Measurements from ENCODE around the gene ABHD3. TPM values are rescaled to one million over a fixed set of nuclear protein-coding genes. Genes with fewer than 3 reads are reported as not detected.
"Not testable (repeated sequence)": the region's sequence is repeated elsewhere in the genome, so short reads cannot be mapped to it uniquely, and the experiment has no call there.

The ABHD3 gene
- total and polyA plus RNA-seq, 5 donors from 2014 or later, result 37.7 to 57.1 (median 46.3) TPM

DNA sequence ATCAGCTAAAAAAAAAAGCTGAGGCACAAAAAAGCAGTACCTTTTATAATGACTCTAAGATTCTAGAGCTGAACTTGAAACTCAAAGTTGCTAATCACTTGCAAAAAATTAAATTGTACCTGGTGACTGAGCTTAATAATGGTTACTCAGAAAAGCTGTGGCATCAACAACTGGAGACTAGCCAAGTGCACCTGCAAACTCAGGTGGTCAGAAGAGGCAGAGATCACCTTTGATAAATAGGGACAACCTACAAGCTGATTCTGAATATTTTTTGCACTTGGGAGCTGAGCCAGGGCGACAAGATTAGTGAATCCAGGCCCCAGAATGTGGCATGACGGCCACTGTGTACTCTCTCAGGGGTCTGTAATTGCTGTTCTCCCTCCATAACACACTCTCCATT lies 3.0 kb downstream of the ABHD3 start:
- Mint-ChIP-seq H3K9me3 (no peaks in the 10 kb centered on the region), H3K4me3 (peak overlapping the region in 2 of 4 donors; percentile 15 to 99), H3K36me3 (peaks cover 9% of the 10 kb centered on the region), H3K27ac (no peak overlapping the region), H3K27me3 (no peaks in the 10 kb centered on the region), H3K4me1 (peaks cover 17 to 44% (median 32%) of the 10 kb centered on the region in 4 donors)
- DNase-seq (no peak), ATAC-seq (ENCODE audit: low read depth in 2 of 2) (no peak)
- Histone ChIP-seq H3K4me1 (ENCODE audit: control insufficient read depth, insufficient read depth, low read length, poor library complexity, severe bottlenecking) (peaks cover 24% of the 10 kb centered on the region), H3K27me3 (ENCODE audit: control insufficient read depth, insufficient read depth, low read length) (no peaks in the 10 kb centered on the region), H3K27ac (ENCODE audit: insufficient read depth, low read length, poor library complexity, severe bottlenecking) (no peak overlapping the region), H3K36me3 (ENCODE audit: control insufficient read depth, insufficient read depth, low read length) (peaks cover 27% of the 10 kb centered on the region), H3K4me3 (ENCODE audit: low read depth, low read length) (no peak overlapping the region), H3K9me3 (ENCODE audit: control insufficient read depth in 2 of 2, low read length in 2 of 2) (no peaks in the 10 kb centered on the region)

GRCh38 chr18:21700528-21701075 lies 4.0 kb downstream of the ABHD3 start:
- H3K36me3 ChIP-seq (ENCODE audit: control insufficient read depth, insufficient read depth, low read length), result peaks cover 27% of the 10 kb centered on the region
- H3K4me3 Mint-ChIP-seq, result peak overlapping the region in 2 of 4 donors; percentile 41 to 61
- H3K4me3 ChIP-seq (ENCODE audit: low read depth, low read length), result no peak overlapping the region
- H3K27me3 Mint-ChIP-seq, result no peaks in the 10 kb centered on the region
- H3K27ac Mint-ChIP-seq, result no peak overlapping the region
- DNase-seq (no peak), ATAC-seq (ENCODE audit: low read depth in 2 of 2) (no peak)
- H3K4me1 Mint-ChIP-seq, result peaks cover 20 to 40% (median 29%) of the 10 kb centered on the region in 4 donors
- H3K27ac ChIP-seq (ENCODE audit: insufficient read depth, low read length, poor library complexity, severe bottlenecking), result no peak overlapping the region
- H3K9me3 ChIP-seq (ENCODE audit: control insufficient read depth in 2 of 2, low read length in 2 of 2), result no peaks in the 10 kb centered on the region
- H3K27me3 ChIP-seq (ENCODE audit: control insufficient read depth, insufficient read depth, low read length), result no peaks in the 10 kb centered on the region
- peaks cover 11% of the 10 kb centered on the region for H3K36me3 Mint-ChIP-seq
- peaks cover 23% of the 10 kb centered on the region for H3K4me1 ChIP-seq (ENCODE audit: control insufficient read depth, insufficient read depth, low read length, poor library complexity, severe bottlenecking)
- H3K9me3 Mint-ChIP-seq, result no peaks in the 10 kb centered on the region

- DNase-seq, result no peak
- Mint-ChIP-seq H3K36me3 (peaks cover 51% of the 10 kb centered on the region), H3K4me3 (no peak overlapping the region), H3K9me3 (peaks cover 2 to 8% (median 4%) of the 10 kb centered on the region in 7 donors), H3K27ac (peak overlapping the region in 1 of 3 donors; percentile 5), H3K27me3 (no peaks in the 10 kb centered on the region), H3K4me1 (peaks cover 21 to 29% (median 25%) of the 10 kb centered on the region in 4 donors)
- H3K9me3 ChIP-seq (ENCODE audit: control insufficient read depth in 2 of 2, low read length in 2 of 2), result peaks cover 5 to 8% of the 10 kb centered on the region in 2 experiments
- H3K36me3 ChIP-seq (ENCODE audit: control insufficient read depth, insufficient read depth, low read length), result peaks cover 37% of the 10 kb centered on the region
- H3K27ac ChIP-seq (ENCODE audit: insufficient read depth, low read length, poor library complexity, severe bottlenecking), result no peak overlapping the region
- H3K4me3 ChIP-seq (ENCODE audit: low read depth, low read length), result no peak overlapping the region
- no peak for ATAC-seq (ENCODE audit: low read depth in 2 of 2)
- no peaks in the 10 kb centered on the region for H3K4me1 ChIP-seq (ENCODE audit: control insufficient read depth, insufficient read depth, low read length, poor library complexity, severe bottlenecking)
- H3K27me3 ChIP-seq (ENCODE audit: control insufficient read depth, insufficient read depth, low read length), result no peaks in the 10 kb centered on the region
Measured at GRCh38 chr18:21693322-21693721, 11.3 kb downstream of the ABHD3 start.

DNA sequence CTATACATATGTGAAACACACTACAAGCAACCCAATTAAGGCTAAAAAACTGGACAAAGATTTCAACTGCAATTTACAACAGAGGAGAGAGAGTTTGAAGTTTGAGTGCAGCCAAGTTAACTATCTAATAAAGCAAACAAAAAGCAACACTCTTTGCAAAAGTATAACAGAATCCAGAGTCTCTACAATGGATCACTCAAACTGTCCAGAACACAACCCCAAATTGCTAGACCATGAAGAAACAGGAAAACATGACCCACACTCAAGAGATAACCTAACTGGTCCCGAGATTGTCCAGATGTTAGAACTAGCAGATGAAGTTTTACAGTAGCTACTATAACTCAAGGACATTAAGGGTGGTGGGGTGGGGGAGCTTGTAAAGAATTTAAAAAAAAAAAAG lies 14.8 kb downstream of the ABHD3 start:
- H3K9me3 ChIP-seq (ENCODE audit: control insufficient read depth in 2 of 2, low read length in 2 of 2), result peaks cover 5 to 8% of the 10 kb centered on the region in 2 experiments
- peaks cover under 1% of the 10 kb centered on the region for H3K4me1 ChIP-seq (ENCODE audit: control insufficient read depth, insufficient read depth, low read length, poor library complexity, severe bottlenecking)
- H3K27ac ChIP-seq (ENCODE audit: insufficient read depth, low read length, poor library complexity, severe bottlenecking), result no peak overlapping the region
- Mint-ChIP-seq H3K4me3 (no peak overlapping the region), H3K27me3 (no peaks in the 10 kb centered on the region), H3K36me3 (peaks cover 42% of the 10 kb centered on the region), H3K9me3 (peaks cover 2 to 8% (median 4%) of the 10 kb centered on the region in 7 donors), H3K4me1 (peaks cover 17 to 49% (median 30%) of the 10 kb centered on the region in 4 donors), H3K27ac (peak overlapping the region in 1 of 3 donors; percentile 16)
- H3K27me3 ChIP-seq (ENCODE audit: control insufficient read depth, insufficient read depth, low read length), result no peaks in the 10 kb centered on the region
- peaks cover 43% of the 10 kb centered on the region for H3K36me3 ChIP-seq (ENCODE audit: control insufficient read depth, insufficient read depth, low read length)
- H3K4me3 ChIP-seq (ENCODE audit: low read depth, low read length), result no peak overlapping the region
- ATAC-seq (ENCODE audit: low read depth in 2 of 2), result no peak
- DNase-seq, result no peak

DNA sequence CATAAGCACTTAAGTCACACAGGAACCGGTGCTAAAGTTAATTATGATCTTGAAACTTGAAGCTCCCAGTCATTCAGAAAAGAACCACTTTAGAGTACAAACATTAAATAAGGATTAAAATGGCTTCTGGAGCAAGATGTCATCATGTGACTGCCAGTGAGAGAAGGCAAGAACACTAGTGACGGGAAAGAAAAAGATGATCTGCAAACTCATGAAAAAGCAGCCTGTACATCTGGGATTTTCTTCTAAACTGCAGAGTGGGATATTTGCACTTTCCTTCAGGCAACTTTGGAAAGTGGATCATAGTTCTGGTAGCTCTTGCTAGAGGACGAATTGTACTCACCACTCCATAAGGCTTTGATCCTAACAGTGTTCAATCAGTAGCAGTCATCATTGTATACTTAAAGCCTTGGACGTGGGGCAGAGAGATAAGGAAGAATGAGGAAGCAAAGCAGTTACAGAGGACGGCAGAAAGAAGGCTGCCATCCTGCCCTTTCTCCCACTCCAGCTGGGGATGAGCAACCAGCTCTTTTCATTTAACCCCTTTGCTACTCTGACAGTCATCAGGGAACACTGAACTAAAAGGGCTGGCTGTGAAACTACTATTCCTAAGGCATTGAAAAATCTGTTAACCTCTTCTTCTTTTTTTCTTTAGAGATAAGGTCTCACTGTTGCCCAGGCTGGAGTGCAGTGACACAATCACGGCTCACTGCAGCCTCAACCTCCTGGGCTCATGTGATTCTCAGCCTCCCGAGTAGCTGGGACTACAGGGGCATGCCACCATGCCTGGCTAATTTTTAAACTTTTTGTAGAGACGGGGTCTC lies 18.1 kb downstream of the ABHD3 start:
- Histone ChIP-seq H3K4me3 (ENCODE audit: low read depth, low read length) (no peak overlapping the region), H3K9me3 (ENCODE audit: control insufficient read depth in 2 of 2, low read length in 2 of 2) (peaks cover 5 to 8% of the 10 kb centered on the region in 2 experiments), H3K4me1 (ENCODE audit: control insufficient read depth, insufficient read depth, low read length, poor library complexity, severe bottlenecking) (peaks cover 16% of the 10 kb centered on the region), H3K36me3 (ENCODE audit: control insufficient read depth, insufficient read depth, low read length) (peaks cover 25% of the 10 kb centered on the region), H3K27me3 (ENCODE audit: control insufficient read depth, insufficient read depth, low read length) (no peaks in the 10 kb centered on the region), H3K27ac (ENCODE audit: insufficient read depth, low read length, poor library complexity, severe bottlenecking) (no peak overlapping the region)
- H3K27me3 Mint-ChIP-seq, result no peaks in the 10 kb centered on the region
- H3K27ac Mint-ChIP-seq, result peak overlapping the region; percentile 76 to 93 (median 78)
- peaks cover under 1 to 8% (median 4%) of the 10 kb centered on the region in 7 donors for H3K9me3 Mint-ChIP-seq
- peaks cover 33% of the 10 kb centered on the region for H3K36me3 Mint-ChIP-seq
- H3K4me3 Mint-ChIP-seq, result no peak overlapping the region
- DNase-seq (no peak), ATAC-seq (ENCODE audit: low read depth in 2 of 2) (no peak)
- peaks cover 19 to 38% (median 30%) of the 10 kb centered on the region in 4 donors for H3K4me1 Mint-ChIP-seq

DNA sequence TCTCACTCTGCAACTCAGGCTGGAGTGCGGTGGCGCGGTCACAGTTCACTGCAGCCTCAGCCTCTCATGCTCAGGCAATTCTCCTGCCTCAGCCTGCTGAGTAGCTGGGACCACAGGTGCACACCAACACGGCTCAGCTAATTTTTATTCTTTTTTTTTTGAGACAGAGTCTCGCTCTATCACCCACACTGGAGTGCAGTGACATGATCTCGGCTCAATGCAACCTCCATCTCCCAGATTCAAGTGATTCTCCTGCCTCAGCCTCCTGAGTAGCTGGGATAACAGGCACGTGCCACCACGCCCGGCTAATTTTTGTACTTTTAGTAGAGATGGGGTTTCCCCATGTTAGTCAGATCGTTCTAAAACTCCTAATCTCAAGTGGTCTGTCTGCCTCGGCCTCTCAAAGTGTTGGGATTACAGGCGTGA lies 19.0 kb downstream of the ABHD3 start:
- peaks cover 26% of the 10 kb centered on the region for H3K36me3 ChIP-seq (ENCODE audit: control insufficient read depth, insufficient read depth, low read length)
- peak overlapping the region; percentile 76 to 93 (median 78) for H3K27ac Mint-ChIP-seq
- not testable (repeated sequence) for H3K9me3 ChIP-seq (ENCODE audit: control insufficient read depth in 2 of 2, low read length in 2 of 2); DNase-seq; H3K4me3 ChIP-seq (ENCODE audit: low read depth, low read length); H3K9me3 Mint-ChIP-seq; H3K4me3 Mint-ChIP-seq; H3K27me3 ChIP-seq (ENCODE audit: control insufficient read depth, insufficient read depth, low read length); H3K27me3 Mint-ChIP-seq
- peak in 1 of 2 donors; percentile 15 for ATAC-seq (ENCODE audit: low read depth in 2 of 2)
- H3K4me1 ChIP-seq (ENCODE audit: control insufficient read depth, insufficient read depth, low read length, poor library complexity, severe bottlenecking), result peaks cover 16% of the 10 kb centered on the region
- H3K4me1 Mint-ChIP-seq, result peaks cover 19 to 37% (median 28%) of the 10 kb centered on the region in 4 donors
- H3K27ac ChIP-seq (ENCODE audit: insufficient read depth, low read length, poor library complexity, severe bottlenecking), result peak overlapping the region; percentile 16
- peaks cover 26% of the 10 kb centered on the region for H3K36me3 Mint-ChIP-seq

DNA sequence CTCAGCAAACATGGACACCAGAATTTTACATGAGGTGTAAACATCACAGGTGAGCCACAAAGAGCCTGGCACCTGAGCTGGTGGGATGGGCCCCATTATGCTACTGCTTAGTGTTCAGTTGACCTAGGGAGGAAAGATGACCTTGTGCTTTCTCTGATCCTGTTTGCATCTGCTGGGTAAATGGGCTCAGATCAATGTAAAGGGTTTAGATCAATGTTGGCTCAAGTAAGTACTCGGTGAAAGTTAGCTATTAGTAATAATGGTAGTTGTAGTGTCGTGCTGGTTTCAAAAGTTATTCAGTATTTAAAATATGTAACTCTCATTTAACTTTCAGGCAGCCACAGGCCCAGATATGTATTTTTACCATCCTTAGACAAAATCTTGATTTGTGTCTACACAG lies 19.8 kb downstream of the ABHD3 start:
- H3K36me3 Mint-ChIP-seq, result peaks cover 18% of the 10 kb centered on the region
- H3K27me3 ChIP-seq (ENCODE audit: control insufficient read depth, insufficient read depth, low read length), result no peaks in the 10 kb centered on the region
- peaks cover 17 to 36% (median 28%) of the 10 kb centered on the region in 4 donors for H3K4me1 Mint-ChIP-seq
- H3K9me3 ChIP-seq (ENCODE audit: control insufficient read depth in 2 of 2, low read length in 2 of 2), result peaks cover 3 to 4% of the 10 kb centered on the region in 2 experiments
- H3K4me3 ChIP-seq (ENCODE audit: low read depth, low read length), result no peak overlapping the region
- ATAC-seq (ENCODE audit: low read depth in 2 of 2) (no peak), DNase-seq (no peak)
- H3K27ac Mint-ChIP-seq, result peak overlapping the region; percentile 38 to 78 (median 76)
- H3K9me3 Mint-ChIP-seq, result peaks cover 0 to 4% (median 3%) of the 10 kb centered on the region in 7 donors
- H3K27me3 Mint-ChIP-seq, result no peaks in the 10 kb centered on the region
- peak overlapping the region; percentile 59 for H3K27ac ChIP-seq (ENCODE audit: insufficient read depth, low read length, poor library complexity, severe bottlenecking)
- H3K4me3 Mint-ChIP-seq, result peak overlapping the region in 1 of 4 donors; percentile 83
- peaks cover 16% of the 10 kb centered on the region for H3K4me1 ChIP-seq (ENCODE audit: control insufficient read depth, insufficient read depth, low read length, poor library complexity, severe bottlenecking)
- peaks cover 23% of the 10 kb centered on the region for H3K36me3 ChIP-seq (ENCODE audit: control insufficient read depth, insufficient read depth, low read length)

All from CD4-positive, CD25-positive, alpha-beta regulatory T cell (primary cell).